Measurements from ENCODE around the gene UAP1L1. TPM values are rescaled to one million over a fixed set of nuclear protein-coding genes. Genes with fewer than 3 reads are reported as not detected.

The UAP1L1 gene
- total and polyA plus RNA-seq, 2 donors, result 4.0 to 11.5 TPM

DNA sequence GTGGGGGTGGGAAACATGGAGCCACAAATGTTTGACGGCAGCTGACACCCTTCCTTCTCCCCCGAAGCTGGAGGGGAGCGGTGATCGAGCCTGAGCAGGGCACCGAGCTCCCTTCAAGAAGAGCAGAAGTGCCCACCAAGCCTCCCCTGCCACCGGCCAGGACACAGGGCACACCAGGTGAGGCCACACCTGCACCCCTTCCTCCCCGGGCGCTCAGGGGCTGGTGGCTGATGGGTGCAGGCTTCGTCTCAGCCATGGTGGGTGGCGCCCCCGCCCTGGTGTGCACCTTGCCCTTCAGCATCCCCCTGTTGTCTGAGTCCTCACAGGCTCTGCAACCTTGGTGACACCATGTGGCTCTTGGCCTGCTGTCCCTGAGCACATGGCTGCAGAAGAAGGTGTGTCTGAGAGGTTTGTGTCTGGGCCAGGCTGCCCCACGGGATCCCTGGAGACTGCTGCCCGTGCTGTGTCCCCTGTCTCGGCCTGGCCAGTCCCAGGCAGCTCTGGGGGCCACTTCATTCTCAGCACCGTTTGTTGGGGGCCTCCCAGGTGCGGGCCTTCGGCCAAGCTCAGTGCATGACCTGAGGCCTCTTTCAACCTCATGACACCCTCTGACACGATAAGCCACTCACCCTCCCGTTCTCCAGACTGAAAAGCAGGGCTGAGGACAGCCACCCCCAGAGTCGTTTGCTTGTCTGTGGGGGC lies 20.6 kb downstream of the UAP1L1 start:
- H3K27ac ChIP-seq (ENCODE audit: low read depth), result no peak overlapping the region
- H3K4me1 ChIP-seq (ENCODE audit: insufficient read depth), result no peaks in the 10 kb centered on the region
- no peak overlapping the region for H3K4me3 ChIP-seq (ENCODE audit: low read depth, low read length)
- H3K36me3 ChIP-seq (ENCODE audit: insufficient read depth), result no peaks in the 10 kb centered on the region
- no peak for DNase-seq (ENCODE audit: extremely low spot score)
- WGBS, result 92% methylated on average over 20 of the region's 20 CpGs

- H3K27ac ChIP-seq (ENCODE audit: low read depth), result no peak overlapping the region
- no peak overlapping the region for H3K4me3 ChIP-seq (ENCODE audit: low read depth, low read length)
- WGBS, result 88% methylated on average over 14 of the region's 14 CpGs
- no peaks in the 10 kb centered on the region for H3K4me1 ChIP-seq (ENCODE audit: insufficient read depth)
- no peak for DNase-seq (ENCODE audit: extremely low spot score)
- peaks cover 2% of the 10 kb centered on the region for H3K36me3 ChIP-seq (ENCODE audit: insufficient read depth)
These were observed 21.9 kb downstream of the UAP1L1 start for GRCh38 chr9:137099231-137099630.

- 93% methylated on average over 37 of the region's 37 CpGs for WGBS
- no peak overlapping the region for H3K4me3 ChIP-seq (ENCODE audit: low read depth, low read length)
- no peaks in the 10 kb centered on the region for H3K4me1 ChIP-seq (ENCODE audit: insufficient read depth)
- H3K27ac ChIP-seq (ENCODE audit: low read depth), result no peak overlapping the region
- no peak for DNase-seq (ENCODE audit: extremely low spot score)
- peaks cover 4% of the 10 kb centered on the region for H3K36me3 ChIP-seq (ENCODE audit: insufficient read depth)
These were observed 26.1 kb downstream of the UAP1L1 start for GRCh38 chr9:137103206-137103999.

GRCh38 chr9:137105814-137106661 lies 28.7 kb downstream of the UAP1L1 start:
- no peak for DNase-seq (ENCODE audit: extremely low spot score)
- Histone ChIP-seq H3K27ac (ENCODE audit: low read depth) (no peak overlapping the region), H3K4me3 (ENCODE audit: low read depth, low read length) (no peak overlapping the region), H3K4me1 (ENCODE audit: insufficient read depth) (no peaks in the 10 kb centered on the region), H3K36me3 (ENCODE audit: insufficient read depth) (peaks cover 8% of the 10 kb centered on the region)
- WGBS, result 93% methylated on average over 31 of the region's 31 CpGs

- Histone ChIP-seq H3K27ac (ENCODE audit: low read depth) (no peak overlapping the region), H3K4me3 (ENCODE audit: low read depth, low read length) (no peak overlapping the region), H3K36me3 (ENCODE audit: insufficient read depth) (peaks cover 8% of the 10 kb centered on the region), H3K4me1 (ENCODE audit: insufficient read depth) (no peaks in the 10 kb centered on the region)
- no peak for DNase-seq (ENCODE audit: extremely low spot score)
- 91% methylated on average over 27 of the region's 27 CpGs for WGBS
These were observed 29.4 kb downstream of the UAP1L1 start for GRCh38 chr9:137106662-137107250.

GRCh38 chr9:137107312-137107921 lies 30.1 kb downstream of the UAP1L1 start:
- 92% methylated on average over 27 of the region's 27 CpGs for WGBS
- DNase-seq (ENCODE audit: extremely low spot score), result no peak
- H3K36me3 ChIP-seq (ENCODE audit: insufficient read depth), result peaks cover 8% of the 10 kb centered on the region
- no peak overlapping the region for H3K27ac ChIP-seq (ENCODE audit: low read depth)
- H3K4me1 ChIP-seq (ENCODE audit: insufficient read depth), result no peaks in the 10 kb centered on the region
- no peak overlapping the region for H3K4me3 ChIP-seq (ENCODE audit: low read depth, low read length)

DNA sequence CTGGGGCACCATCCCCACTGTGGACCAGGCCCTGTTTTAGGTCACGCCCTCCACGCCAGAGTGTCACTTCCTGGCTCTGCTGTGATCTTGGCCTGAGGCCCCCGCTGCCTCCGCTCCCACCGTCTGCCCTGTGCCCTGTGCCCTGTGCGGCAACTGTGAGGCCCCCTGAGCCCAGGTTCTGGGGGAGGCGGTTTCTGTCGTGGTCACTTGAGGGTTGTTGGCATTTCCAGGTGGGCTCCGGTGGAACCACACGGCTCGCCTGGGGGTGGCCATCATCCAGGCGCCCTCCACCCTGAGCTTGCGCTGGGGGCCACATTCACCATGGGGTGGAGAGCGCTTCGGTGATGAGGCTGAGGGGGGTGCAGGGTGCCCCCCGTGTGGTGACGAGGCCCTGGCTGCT lies 30.7 kb downstream of the UAP1L1 start:
- no peak for DNase-seq (ENCODE audit: extremely low spot score)
- Histone ChIP-seq H3K27ac (ENCODE audit: low read depth) (no peak overlapping the region), H3K4me3 (ENCODE audit: low read depth, low read length) (no peak overlapping the region), H3K36me3 (ENCODE audit: insufficient read depth) (peaks cover 8% of the 10 kb centered on the region), H3K4me1 (ENCODE audit: insufficient read depth) (no peaks in the 10 kb centered on the region)
- 95% methylated on average over 17 of the region's 17 CpGs for WGBS

- no peak for DNase-seq (ENCODE audit: extremely low spot score)
These were observed 31.4 kb downstream of the UAP1L1 start for GRCh38 chr9:137108608-137109249.

DNA sequence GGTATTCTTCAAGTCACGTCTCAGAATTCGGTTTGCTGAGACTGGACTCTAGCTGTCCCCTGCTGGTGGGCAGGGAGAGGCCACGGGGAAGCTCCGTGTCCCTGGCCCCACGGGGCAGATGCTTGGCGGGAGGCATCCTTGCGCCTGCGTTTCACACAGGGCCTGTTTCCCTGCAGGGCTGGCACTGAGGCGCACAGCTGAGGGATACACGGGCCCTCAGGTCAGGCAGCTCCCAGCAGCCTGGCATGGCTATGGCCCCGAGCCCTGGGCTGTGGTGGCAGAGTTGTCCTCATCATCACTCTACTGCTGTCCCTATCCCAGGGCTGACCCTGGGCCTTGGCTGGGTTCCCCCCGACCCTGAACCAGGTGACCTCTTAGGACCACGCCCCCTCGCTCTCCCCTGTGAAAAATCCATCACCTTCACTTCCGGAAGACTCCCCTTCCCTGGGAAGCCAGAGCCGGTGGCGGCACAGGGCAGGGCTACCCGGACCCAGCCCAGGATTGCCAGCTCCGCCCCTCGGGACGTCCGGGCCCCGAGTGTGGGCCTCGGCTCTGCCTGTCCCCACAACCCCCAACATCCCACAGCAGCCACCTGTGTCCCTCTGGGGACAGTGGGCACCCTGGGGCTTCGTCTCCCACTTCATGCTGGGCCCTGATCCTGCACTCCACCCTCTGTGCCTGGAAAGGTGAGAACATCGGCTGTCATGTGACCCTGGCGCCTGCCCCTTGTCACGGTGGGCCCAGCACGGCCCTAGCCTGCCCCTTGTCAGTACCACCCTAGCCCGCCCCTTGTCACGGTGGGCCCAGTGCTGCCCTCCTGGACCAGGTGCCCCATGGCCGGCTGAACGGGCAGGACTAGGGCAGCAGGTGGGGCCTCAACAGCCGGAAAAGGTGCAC lies 32.2 kb downstream of the UAP1L1 start:
- Histone ChIP-seq H3K4me3 (ENCODE audit: low read depth, low read length) (no peak overlapping the region), H3K36me3 (ENCODE audit: insufficient read depth) (peaks cover 7% of the 10 kb centered on the region), H3K4me1 (ENCODE audit: insufficient read depth) (no peaks in the 10 kb centered on the region), H3K27ac (ENCODE audit: low read depth) (no peak overlapping the region)
- DNase-seq (ENCODE audit: extremely low spot score), result no peak
- WGBS, result 82% methylated on average over 34 of the region's 34 CpGs

More at GRCh38 chr9:137108608-137109249, 31.4 kb downstream of the UAP1L1 start:
- whole genome bisulfite sequencing, result 88% methylated on average over 29 of the region's 29 CpGs
- Histone ChIP-seq H3K4me1 (ENCODE audit: insufficient read depth) (no peaks in the 10 kb centered on the region), H3K4me3 (ENCODE audit: low read depth, low read length) (no peak overlapping the region), H3K27ac (ENCODE audit: low read depth) (no peak overlapping the region), H3K36me3 (ENCODE audit: insufficient read depth) (peaks cover 8% of the 10 kb centered on the region)

- DNase-seq (ENCODE audit: extremely low spot score), result no peak
- WGBS, result 90% methylated on average over 38 of the region's 38 CpGs
- no peak overlapping the region for H3K27ac ChIP-seq (ENCODE audit: low read depth)
- H3K4me3 ChIP-seq (ENCODE audit: low read depth, low read length), result no peak overlapping the region
- H3K4me1 ChIP-seq (ENCODE audit: insufficient read depth), result no peaks in the 10 kb centered on the region
- H3K36me3 ChIP-seq (ENCODE audit: insufficient read depth), result peaks cover 7% of the 10 kb centered on the region
These were observed 33.0 kb downstream of the UAP1L1 start for GRCh38 chr9:137110147-137110910.

DNA sequence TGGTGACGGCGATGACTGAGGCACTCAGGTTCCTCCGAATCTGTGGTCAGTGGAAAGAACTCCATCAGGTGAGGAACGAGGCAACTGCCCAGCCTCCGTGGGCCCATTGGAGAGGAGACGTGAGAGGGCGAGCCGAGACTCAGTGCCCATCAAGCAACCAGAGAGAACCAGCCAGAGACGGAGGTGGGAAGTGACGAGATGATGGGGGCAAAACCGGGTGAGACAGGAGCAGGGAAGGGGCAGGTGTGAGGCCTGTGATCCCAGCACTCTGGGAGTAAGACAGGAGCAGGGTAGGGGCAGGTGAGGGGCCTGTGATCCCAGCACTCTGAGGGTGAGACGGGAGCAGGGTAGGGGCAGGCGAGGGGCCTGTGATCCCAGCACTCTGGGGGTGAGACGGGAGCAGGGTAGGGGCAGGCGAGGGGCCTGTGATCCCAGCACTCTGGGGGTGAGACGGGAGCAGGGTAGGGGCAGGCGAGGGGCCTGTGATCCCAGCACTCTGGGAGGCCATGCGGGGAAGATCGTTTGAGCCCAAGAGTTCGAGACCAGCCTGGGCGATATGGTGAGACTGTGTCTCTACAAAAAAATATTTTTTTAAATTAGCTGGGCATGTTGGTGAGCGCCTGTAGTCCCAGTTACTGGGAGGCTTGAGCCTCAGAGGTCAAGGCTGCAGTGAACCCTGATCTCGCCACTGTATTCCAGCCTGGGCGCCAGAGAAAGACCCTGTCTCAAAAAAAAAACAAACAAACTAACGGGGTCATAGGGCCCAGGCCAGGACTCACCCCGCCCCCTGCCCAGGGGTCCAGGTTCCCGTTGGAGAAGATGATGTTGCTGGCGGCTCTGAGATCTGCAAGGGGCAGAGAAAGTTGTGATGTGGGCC lies 33.8 kb downstream of the UAP1L1 start:
- Histone ChIP-seq H3K27ac (ENCODE audit: low read depth) (no peak overlapping the region), H3K4me3 (ENCODE audit: low read depth, low read length) (no peak overlapping the region), H3K36me3 (ENCODE audit: insufficient read depth) (peaks cover 7% of the 10 kb centered on the region), H3K4me1 (ENCODE audit: insufficient read depth) (no peaks in the 10 kb centered on the region)
- 87% methylated on average over 28 of the region's 28 CpGs for whole genome bisulfite sequencing
- DNase-seq (ENCODE audit: extremely low spot score), result no peak
